ENCODE results near the gene TGFBRAP1.

Gene TGFBRAP1

GRCh38 chr2:105294046-105294445, 35.5 kb downstream of the TGFBRAP1 start:
- Histone ChIP-seq H3K4me3 (ENCODE audit: low read depth, low read length) (no peak overlapping the region), H3K36me3 (ENCODE audit: control insufficient read depth, insufficient read depth, low read length) (peaks cover 56% of the 10 kb centered on the region), H3K27me3 (ENCODE audit: control insufficient read depth, insufficient read depth, low read length) (no peaks in the 10 kb centered on the region), H3K27ac (ENCODE audit: low read depth, low read length) (no peak overlapping the region), H3K4me1 (ENCODE audit: control insufficient read depth, insufficient read depth, low read length) (no peaks in the 10 kb centered on the region), H3K9me3 (ENCODE audit: control insufficient read depth, insufficient read depth, low read length) (no peaks in the 10 kb centered on the region), H3K9ac (ENCODE audit: low read depth, low read length) (no peak overlapping the region)

- H3K36me3 ChIP-seq (ENCODE audit: control insufficient read depth, insufficient read depth, low read length) = peaks cover 41% of the 10 kb centered on the region
- no peak overlapping the region for H3K27ac ChIP-seq (ENCODE audit: low read depth, low read length)
- no peak overlapping the region for H3K9ac ChIP-seq (ENCODE audit: low read depth, low read length)
- no peaks in the 10 kb centered on the region for H3K27me3 ChIP-seq (ENCODE audit: control insufficient read depth, insufficient read depth, low read length)
- no peaks in the 10 kb centered on the region for H3K9me3 ChIP-seq (ENCODE audit: control insufficient read depth, insufficient read depth, low read length)
- H3K4me3 ChIP-seq (ENCODE audit: low read depth, low read length) = no peak overlapping the region
- H3K4me1 ChIP-seq (ENCODE audit: control insufficient read depth, insufficient read depth, low read length) = no peaks in the 10 kb centered on the region
Observed at GRCh38 chr2:105291981-105292380, 37.6 kb downstream of the TGFBRAP1 start.

- no peaks in the 10 kb centered on the region for H3K9me3 ChIP-seq (ENCODE audit: control insufficient read depth, insufficient read depth, low read length)
- no peak overlapping the region for H3K4me3 ChIP-seq (ENCODE audit: low read depth, low read length)
- peaks cover 36% of the 10 kb centered on the region for H3K36me3 ChIP-seq (ENCODE audit: control insufficient read depth, insufficient read depth, low read length)
- H3K4me1 ChIP-seq (ENCODE audit: control insufficient read depth, insufficient read depth, low read length) = no peaks in the 10 kb centered on the region
- H3K27me3 ChIP-seq (ENCODE audit: control insufficient read depth, insufficient read depth, low read length) = no peaks in the 10 kb centered on the region
- H3K9ac ChIP-seq (ENCODE audit: low read depth, low read length) = no peak overlapping the region
- H3K27ac ChIP-seq (ENCODE audit: low read depth, low read length) = no peak overlapping the region
Observed at GRCh38 chr2:105290981-105291660, 38.4 kb downstream of the TGFBRAP1 start.

GRCh38 chr2:105288133-105288532, 41.4 kb downstream of the TGFBRAP1 start:
- H3K4me3 ChIP-seq (ENCODE audit: low read depth, low read length) = no peak overlapping the region

GRCh38 chr2:105287692-105288091, 41.8 kb downstream of the TGFBRAP1 start:
- Histone ChIP-seq H3K36me3 (ENCODE audit: control insufficient read depth, insufficient read depth, low read length) (peaks cover 49% of the 10 kb centered on the region), H3K9me3 (ENCODE audit: control insufficient read depth, insufficient read depth, low read length) (no peaks in the 10 kb centered on the region), H3K9ac (ENCODE audit: low read depth, low read length) (no peak overlapping the region), H3K4me1 (ENCODE audit: control insufficient read depth, insufficient read depth, low read length) (no peaks in the 10 kb centered on the region), H3K27me3 (ENCODE audit: control insufficient read depth, insufficient read depth, low read length) (no peaks in the 10 kb centered on the region), H3K4me3 (ENCODE audit: low read depth, low read length) (no peak overlapping the region), H3K27ac (ENCODE audit: low read depth, low read length) (no peak overlapping the region)

More at GRCh38 chr2:105288133-105288532, 41.4 kb downstream of the TGFBRAP1 start:
- H3K9ac ChIP-seq (ENCODE audit: low read depth, low read length) = no peak overlapping the region
- no peaks in the 10 kb centered on the region for H3K4me1 ChIP-seq (ENCODE audit: control insufficient read depth, insufficient read depth, low read length)
- no peak overlapping the region for H3K27ac ChIP-seq (ENCODE audit: low read depth, low read length)
- peaks cover 49% of the 10 kb centered on the region for H3K36me3 ChIP-seq (ENCODE audit: control insufficient read depth, insufficient read depth, low read length)
- H3K27me3 ChIP-seq (ENCODE audit: control insufficient read depth, insufficient read depth, low read length) = no peaks in the 10 kb centered on the region
- no peaks in the 10 kb centered on the region for H3K9me3 ChIP-seq (ENCODE audit: control insufficient read depth, insufficient read depth, low read length)

- Histone ChIP-seq H3K4me1 (ENCODE audit: control insufficient read depth, insufficient read depth, low read length) (no peaks in the 10 kb centered on the region), H3K4me3 (ENCODE audit: low read depth, low read length) (no peak overlapping the region), H3K9ac (ENCODE audit: low read depth, low read length) (no peak overlapping the region), H3K27me3 (ENCODE audit: control insufficient read depth, insufficient read depth, low read length) (no peaks in the 10 kb centered on the region), H3K27ac (ENCODE audit: low read depth, low read length) (no peak overlapping the region), H3K36me3 (ENCODE audit: control insufficient read depth, insufficient read depth, low read length) (peaks cover 37% of the 10 kb centered on the region), H3K9me3 (ENCODE audit: control insufficient read depth, insufficient read depth, low read length) (no peaks in the 10 kb centered on the region)
Observed at GRCh38 chr2:105283532-105283931, 46.0 kb downstream of the TGFBRAP1 start.

- H3K27me3 ChIP-seq (ENCODE audit: control insufficient read depth, insufficient read depth, low read length) = no peaks in the 10 kb centered on the region
Observed at GRCh38 chr2:105280281-105280680, 49.3 kb downstream of the TGFBRAP1 start.

GRCh38 chr2:105279126-105279525, 50.4 kb downstream of the TGFBRAP1 start:
- Histone ChIP-seq H3K9me3 (ENCODE audit: control insufficient read depth, insufficient read depth, low read length) (no peaks in the 10 kb centered on the region), H3K27me3 (ENCODE audit: control insufficient read depth, insufficient read depth, low read length) (no peaks in the 10 kb centered on the region), H3K27ac (ENCODE audit: low read depth, low read length) (no peak overlapping the region), H3K36me3 (ENCODE audit: control insufficient read depth, insufficient read depth, low read length) (peaks cover 48% of the 10 kb centered on the region), H3K4me3 (ENCODE audit: low read depth, low read length) (no peak overlapping the region), H3K9ac (ENCODE audit: low read depth, low read length) (no peak overlapping the region), H3K4me1 (ENCODE audit: control insufficient read depth, insufficient read depth, low read length) (no peaks in the 10 kb centered on the region)

More at GRCh38 chr2:105280281-105280680, 49.3 kb downstream of the TGFBRAP1 start:
- peaks cover 48% of the 10 kb centered on the region for H3K36me3 ChIP-seq (ENCODE audit: control insufficient read depth, insufficient read depth, low read length)
- 0 out of 2 replicates have a peak overlapping the region, but pooled peaks have one; percentile 24 for H3K9ac ChIP-seq (ENCODE audit: low read depth, low read length)
- H3K27ac ChIP-seq (ENCODE audit: low read depth, low read length) = no peak overlapping the region
- H3K4me1 ChIP-seq (ENCODE audit: control insufficient read depth, insufficient read depth, low read length) = no peaks in the 10 kb centered on the region
- H3K4me3 ChIP-seq (ENCODE audit: low read depth, low read length) = no peak overlapping the region
- no peaks in the 10 kb centered on the region for H3K9me3 ChIP-seq (ENCODE audit: control insufficient read depth, insufficient read depth, low read length)

- no peak overlapping the region for H3K9ac ChIP-seq (ENCODE audit: low read depth, low read length)
- no peaks in the 10 kb centered on the region for H3K4me1 ChIP-seq (ENCODE audit: control insufficient read depth, insufficient read depth, low read length)
- no peaks in the 10 kb centered on the region for H3K27me3 ChIP-seq (ENCODE audit: control insufficient read depth, insufficient read depth, low read length)
- H3K4me3 ChIP-seq (ENCODE audit: low read depth, low read length) = no peak overlapping the region
- no peaks in the 10 kb centered on the region for H3K9me3 ChIP-seq (ENCODE audit: control insufficient read depth, insufficient read depth, low read length)
- H3K36me3 ChIP-seq (ENCODE audit: control insufficient read depth, insufficient read depth, low read length) = peaks cover 47% of the 10 kb centered on the region
- no peak overlapping the region for H3K27ac ChIP-seq (ENCODE audit: low read depth, low read length)
Observed at GRCh38 chr2:105278654-105279053, 50.9 kb downstream of the TGFBRAP1 start.

GRCh38 chr2:105274046-105274445, 55.5 kb downstream of the TGFBRAP1 start:
- Histone ChIP-seq H3K9me3 (ENCODE audit: control insufficient read depth, insufficient read depth, low read length) (no peaks in the 10 kb centered on the region), H3K36me3 (ENCODE audit: control insufficient read depth, insufficient read depth, low read length) (peaks cover 74% of the 10 kb centered on the region), H3K4me3 (ENCODE audit: low read depth, low read length) (no peak overlapping the region), H3K4me1 (ENCODE audit: control insufficient read depth, insufficient read depth, low read length) (no peaks in the 10 kb centered on the region), H3K9ac (ENCODE audit: low read depth, low read length) (no peak overlapping the region), H3K27me3 (ENCODE audit: control insufficient read depth, insufficient read depth, low read length) (no peaks in the 10 kb centered on the region), H3K27ac (ENCODE audit: low read depth, low read length) (no peak overlapping the region)

- Histone ChIP-seq H3K4me3 (ENCODE audit: low read depth, low read length) (no peak overlapping the region), H3K36me3 (ENCODE audit: control insufficient read depth, insufficient read depth, low read length) (peaks cover 87% of the 10 kb centered on the region), H3K4me1 (ENCODE audit: control insufficient read depth, insufficient read depth, low read length) (no peaks in the 10 kb centered on the region), H3K27ac (ENCODE audit: low read depth, low read length) (no peak overlapping the region), H3K27me3 (ENCODE audit: control insufficient read depth, insufficient read depth, low read length) (no peaks in the 10 kb centered on the region), H3K9me3 (ENCODE audit: control insufficient read depth, insufficient read depth, low read length) (no peaks in the 10 kb centered on the region), H3K9ac (ENCODE audit: low read depth, low read length) (no peak overlapping the region)
Observed at GRCh38 chr2:105272176-105272575, 57.4 kb downstream of the TGFBRAP1 start.

All from HUES48 (cell line).